Measurements from ENCODE around the gene NKPD1. TPM values are rescaled to one million over a fixed set of nuclear protein-coding genes. Genes with fewer than 3 reads are reported as not detected.

Gene NKPD1, protein sequence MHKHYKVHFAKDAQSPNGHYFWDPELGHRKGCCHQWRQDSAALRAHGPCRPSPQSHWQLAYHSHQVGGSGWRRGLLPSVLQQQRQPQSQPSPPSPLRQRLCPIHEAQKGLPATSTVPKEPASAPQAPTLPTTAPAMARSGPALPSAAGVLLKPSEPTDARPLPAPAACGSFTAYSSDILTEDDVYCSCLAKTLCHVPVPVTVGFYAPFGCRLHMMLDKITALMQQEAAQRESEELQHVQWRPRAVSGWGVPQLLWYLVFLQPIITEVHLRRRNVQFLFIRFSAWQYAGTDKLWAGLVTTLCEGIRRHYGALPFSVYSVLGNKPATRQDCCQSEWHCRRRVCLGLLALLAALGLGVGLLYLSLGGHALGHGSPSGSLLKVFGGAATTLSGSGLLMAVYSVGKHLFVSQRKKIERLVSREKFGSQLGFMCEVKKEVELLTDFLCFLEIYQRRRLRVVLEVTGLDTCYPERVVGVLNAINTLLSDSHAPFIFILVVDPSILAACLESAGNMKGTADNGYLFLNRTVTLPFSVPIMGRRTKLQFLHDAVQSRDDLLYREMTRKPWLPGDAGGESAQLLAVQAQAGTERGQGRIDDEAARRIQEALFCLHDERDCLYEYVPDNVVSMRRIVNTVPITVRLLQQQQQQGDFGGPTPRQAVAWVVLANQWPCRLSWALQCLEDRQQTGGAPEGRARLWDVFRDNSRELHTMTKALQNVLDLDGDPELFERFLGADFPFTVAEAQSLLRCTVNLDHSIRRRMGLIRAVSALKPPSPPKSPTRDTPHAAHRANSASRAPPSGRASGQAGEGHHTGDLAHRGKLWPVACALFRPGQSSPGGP
- polyA plus RNA-seq (2012; ENCODE audit: insufficient read depth, insufficient read length), result not detected

DNA sequence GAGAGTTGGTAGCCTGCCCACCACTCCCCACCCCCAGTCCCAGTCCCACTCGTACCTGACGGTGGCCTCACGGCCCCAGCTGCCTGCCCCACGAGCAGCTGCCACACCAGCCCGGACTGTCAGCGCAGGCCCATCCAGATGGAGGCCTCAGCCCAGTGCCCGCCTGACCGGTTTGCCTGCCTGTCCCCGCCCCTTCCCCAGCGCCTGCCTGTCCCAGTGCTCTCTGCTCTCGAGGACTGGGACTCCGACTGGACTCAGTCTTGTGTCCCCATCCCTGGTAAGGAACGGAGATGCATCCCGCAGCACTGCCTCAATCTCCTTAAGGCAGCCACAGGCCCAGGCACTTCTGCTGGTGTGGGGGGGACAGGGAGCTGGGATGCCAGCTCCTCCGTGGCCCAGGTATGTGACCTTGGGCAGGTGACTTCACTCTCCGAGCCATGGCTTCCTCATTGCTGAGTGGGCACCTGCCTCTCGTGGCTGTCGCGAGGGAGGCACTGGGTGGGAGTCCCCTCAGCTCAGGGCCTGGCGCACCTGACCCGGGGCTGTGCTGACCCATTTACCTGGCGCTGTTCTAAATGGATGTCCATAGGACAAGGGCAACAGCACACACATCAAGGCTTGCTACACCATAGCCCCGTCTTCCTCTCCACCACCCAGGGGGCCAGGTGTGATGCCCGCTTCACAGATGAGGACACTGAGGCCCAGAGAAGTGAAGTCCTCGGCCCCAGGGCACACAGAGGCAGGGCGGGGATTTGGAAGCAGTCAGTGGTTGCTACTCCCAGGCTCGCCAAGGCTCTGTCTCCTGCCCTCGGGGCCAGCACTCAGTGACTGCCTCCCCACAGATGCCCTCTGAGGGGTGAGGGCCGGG is at the start of gene NKPD1:
Gene NKPD1, minus strand, starts transcription at position 113 of the 868 bp plus-strand sequence. CDS start 832 bp downstream, outside the sequence.
- no peak within 1 kb of the TSS for H3K4me3 ChIP-seq (ENCODE audit: low read length)
- no peak for DNase-seq (ENCODE audit: low read depth, low spot score)

DNA sequence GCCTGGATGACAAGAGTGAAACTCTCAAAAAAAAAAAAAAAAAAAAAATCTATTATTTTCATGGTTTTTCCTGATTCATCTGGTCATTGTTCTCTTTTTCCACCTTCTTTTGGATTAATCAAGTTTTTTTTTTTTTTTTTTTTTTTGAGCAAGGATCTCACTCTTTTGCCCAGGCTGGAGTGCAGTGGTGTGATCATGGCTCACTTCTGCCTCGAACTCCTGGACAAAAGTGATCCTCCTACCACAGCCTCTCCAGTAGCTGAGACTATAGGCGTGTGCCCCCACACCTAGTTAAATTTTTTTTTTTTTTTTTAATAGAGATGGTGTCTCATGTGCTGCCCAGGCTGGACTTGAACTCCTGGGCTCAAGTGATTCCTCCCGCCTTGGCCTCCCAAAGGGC is 45.5 kb upstream of the NKPD1 start:
- no peak for DNase-seq (ENCODE audit: low read depth, low spot score)
- H3K4me3 ChIP-seq (ENCODE audit: low read length), result no peak overlapping the region

DNA sequence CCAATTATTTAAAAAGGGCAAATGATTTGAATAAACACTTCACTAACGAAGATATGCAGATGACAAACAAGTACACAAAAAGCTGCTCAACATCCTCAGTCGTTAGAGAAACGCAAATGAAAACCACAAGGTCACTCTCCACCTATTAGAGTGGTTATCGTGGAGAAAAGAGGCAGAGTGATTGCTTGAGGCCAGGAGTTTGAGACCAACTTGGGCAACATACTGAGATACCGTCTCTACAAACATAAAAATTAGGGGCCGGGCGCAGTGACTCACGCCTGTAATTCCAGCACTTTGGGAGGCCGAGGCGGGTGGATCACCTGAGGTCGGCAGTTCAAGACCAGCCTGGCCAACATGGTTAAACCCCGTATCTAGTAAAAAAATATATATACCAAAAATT is 45.0 kb upstream of the NKPD1 start:
- no peak overlapping the region for H3K4me3 ChIP-seq (ENCODE audit: low read length)
- no peak for DNase-seq (ENCODE audit: low read depth, low spot score)

DNA sequence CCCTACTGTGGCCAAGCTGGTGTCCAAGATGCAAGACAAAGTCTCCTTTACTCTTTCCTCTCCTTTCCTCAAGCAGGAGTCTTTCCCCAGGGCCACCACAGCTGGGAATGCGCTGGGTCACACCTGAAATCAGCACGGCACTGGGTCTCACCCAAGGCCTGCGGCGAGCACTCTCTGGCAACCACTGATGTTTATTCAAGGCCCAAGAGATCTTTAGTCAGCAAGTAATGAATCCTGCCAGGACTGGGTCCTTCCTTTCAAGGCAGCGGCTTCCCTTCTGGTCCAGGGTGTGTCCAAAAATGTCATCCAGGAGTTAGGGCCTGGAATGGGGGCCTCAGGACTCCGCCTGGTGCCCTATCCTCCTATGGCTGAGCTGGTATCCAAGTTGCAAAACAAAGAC is 41.9 kb upstream of the NKPD1 start:
- H3K4me3 ChIP-seq (ENCODE audit: low read length), result no peak overlapping the region

DNA sequence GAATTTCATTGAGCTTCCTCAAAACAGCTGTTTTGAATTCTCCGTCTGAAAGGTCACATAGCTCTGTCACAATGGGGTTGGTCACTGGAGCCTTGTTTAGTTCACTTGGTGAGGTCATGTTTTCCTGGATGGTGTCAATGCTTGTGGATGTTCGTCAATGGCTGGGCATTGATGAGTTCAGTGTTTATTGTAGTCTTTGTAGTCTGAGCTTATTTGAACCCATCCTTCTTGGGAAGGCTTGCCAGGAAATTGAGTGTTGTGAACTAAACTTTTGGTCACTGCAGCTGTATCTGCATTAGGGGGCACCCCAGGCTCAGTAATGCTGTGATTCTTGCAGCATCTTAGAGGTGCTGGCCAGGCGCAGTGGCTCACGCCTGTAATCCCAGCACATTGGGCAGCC is 39.8 kb upstream of the NKPD1 start:
- no peak overlapping the region for H3K4me3 ChIP-seq (ENCODE audit: low read length)
- DNase-seq (ENCODE audit: low read depth, low spot score), result peak; percentile 5

More for the DNA sequence above, 41.9 kb upstream of the NKPD1 start:
- DNase-seq (ENCODE audit: low read depth, low spot score), result no peak

DNA sequence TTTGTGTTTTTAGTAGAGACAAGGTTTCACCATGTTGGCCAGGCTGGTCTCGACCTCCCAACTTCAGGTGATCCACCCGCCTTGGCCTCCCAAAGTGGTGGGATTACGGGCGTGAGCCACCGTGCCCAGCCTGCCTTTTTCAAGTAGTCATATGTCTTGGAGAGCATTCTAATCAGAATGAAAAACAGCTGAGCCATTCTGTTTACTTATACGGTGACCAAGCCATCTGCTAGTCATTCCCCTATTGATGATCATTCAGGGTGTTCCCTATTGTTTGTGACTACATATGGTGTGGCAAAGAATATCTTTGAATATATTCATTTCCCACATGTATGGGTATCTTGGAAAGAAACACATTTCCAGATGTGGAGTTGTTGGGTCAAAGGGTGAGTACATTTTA is 35.0 kb upstream of the NKPD1 start:
- DNase-seq (ENCODE audit: low read depth, low spot score), result no peak
- no peak overlapping the region for H3K4me3 ChIP-seq (ENCODE audit: low read length)

DNA sequence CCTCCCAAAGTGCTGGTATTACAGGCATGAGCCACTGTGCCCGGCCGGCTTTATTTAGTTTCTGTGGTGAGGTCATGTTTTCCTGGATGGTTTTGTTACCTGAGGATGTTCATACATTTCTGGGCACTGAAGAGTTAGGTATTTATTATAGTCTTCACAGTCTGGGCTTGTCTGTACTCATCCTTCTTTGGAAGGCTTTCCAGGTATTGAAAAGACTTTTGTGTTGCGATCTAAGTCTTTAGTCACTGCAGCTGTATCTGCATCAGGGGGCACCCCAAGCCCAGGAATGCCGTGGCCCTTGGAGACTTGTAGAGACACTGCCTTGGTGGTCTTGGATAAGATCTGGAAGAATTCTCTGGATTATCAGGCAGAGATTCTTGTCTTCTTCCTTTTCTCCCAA is 30.6 kb upstream of the NKPD1 start:
- no peak overlapping the region for H3K4me3 ChIP-seq (ENCODE audit: low read length)
- no peak for DNase-seq (ENCODE audit: low read depth, low spot score)

DNA sequence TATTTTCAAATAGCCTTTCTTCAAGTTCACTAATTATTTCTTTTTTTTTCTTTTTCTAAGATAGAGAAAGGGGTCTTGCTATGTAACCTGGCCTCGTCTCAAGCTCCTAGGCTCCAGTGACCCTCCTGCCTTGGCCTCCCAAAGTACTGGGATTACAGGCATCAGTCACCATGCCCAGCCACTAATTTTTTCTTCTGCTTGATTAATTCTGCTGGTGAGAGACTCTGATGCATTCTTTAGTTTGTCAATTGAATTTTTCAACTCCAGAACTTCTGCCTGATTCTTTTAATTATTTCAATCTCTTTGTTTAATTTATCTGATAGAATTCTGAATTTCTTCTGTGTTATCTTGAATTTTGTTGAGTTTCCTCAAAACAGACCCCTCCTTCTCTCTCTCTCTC is 29.2 kb upstream of the NKPD1 start:
- DNase-seq (ENCODE audit: low read depth, low spot score), result no peak
- no peak overlapping the region for H3K4me3 ChIP-seq (ENCODE audit: low read length)

DNA sequence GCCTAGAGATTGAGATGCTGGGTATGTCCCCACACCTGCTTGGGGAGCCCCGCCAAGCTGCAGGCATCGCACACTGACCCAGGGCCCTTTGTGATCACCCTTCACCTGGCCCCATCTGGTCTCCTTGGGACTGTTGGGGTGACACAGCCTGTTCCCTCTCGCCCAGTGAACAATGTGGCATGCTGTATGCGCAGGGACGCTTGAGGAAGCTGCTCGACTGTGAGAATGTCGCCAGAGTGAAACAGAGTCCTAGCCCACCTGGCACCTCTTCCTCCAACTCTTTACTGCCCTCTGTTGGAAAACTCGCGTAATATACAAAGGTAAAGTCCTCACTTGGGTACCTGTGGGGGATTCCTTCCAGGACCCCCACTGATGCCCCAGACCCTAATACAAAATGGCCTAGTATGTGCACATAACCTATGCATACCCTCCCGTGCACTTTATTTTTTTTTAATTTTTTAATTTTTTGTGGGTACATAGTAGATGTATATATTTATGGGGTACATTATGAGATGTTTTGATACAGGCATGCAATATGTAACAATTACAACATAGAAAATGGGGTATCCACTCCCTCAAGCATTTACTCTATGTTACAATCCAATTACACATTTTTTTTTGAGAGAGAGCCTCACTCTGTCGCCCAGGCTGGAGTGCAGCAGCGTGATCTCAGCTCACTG is 26.8 kb upstream of the NKPD1 start:
- peak; percentile 50 for DNase-seq (ENCODE audit: low read depth, low spot score)
- no peak overlapping the region for H3K4me3 ChIP-seq (ENCODE audit: low read length)

DNA sequence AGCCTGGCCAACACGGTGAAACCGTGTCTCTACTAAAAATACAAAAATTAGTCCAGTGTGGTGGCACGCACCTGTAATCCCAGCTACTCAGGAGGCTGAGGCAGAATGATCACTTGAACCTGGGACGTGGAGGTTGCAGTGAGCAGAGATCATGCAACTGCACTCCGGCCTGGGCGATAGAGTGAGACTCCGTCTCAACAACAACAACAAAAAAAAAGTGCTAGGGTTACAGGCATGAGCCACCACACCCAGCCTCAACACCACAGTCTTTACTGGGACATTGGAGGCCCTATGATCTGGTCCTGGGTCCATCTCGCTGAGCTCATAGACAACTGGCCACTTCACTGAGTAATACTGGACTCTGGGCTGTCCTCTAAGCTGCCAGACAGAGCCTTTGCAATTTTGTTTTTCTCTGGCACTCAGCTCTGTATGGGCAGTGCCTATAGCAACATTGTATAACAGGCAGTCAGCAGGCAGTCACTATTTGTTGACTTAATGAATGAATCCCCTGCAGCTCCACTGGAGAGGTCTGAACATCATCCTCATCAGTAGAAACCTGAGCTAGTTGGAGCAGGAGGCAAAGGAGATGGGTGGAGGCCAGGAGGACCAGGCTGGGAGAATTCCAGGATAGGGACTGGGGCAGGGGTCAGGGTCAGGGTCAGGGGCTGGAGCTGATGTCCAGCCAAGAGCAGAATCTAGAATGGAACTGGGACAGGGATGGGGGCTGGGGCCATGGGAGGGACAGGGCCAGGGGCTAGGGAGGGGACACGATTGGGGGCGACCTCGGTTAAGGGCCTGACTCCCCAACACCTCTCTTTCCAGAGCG is 25.9 kb upstream of the NKPD1 start:
- H3K4me3 ChIP-seq (ENCODE audit: low read length), result no peak overlapping the region
- no peak for DNase-seq (ENCODE audit: low read depth, low spot score)

DNA sequence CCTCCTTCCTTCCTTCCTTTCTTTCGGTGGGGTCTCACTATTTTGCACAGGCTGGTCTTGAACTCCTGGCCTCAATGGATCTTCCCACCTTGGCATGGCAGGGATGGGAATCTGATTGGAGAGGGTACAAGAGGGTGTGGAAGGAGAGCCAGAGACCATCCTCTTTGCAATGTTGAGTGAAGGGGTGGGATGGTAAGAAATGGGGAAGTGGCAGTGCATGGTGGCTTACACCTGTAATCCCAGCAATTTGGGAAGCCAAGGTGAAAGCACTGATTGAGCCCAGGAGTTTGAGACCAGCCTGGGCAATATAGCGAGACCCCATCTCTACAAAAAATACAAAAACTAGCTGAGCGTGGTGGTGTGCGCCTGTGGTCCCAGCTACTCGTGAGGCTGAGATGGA is 23.3 kb upstream of the NKPD1 start:
- DNase-seq (ENCODE audit: low read depth, low spot score), result no peak

DNA sequence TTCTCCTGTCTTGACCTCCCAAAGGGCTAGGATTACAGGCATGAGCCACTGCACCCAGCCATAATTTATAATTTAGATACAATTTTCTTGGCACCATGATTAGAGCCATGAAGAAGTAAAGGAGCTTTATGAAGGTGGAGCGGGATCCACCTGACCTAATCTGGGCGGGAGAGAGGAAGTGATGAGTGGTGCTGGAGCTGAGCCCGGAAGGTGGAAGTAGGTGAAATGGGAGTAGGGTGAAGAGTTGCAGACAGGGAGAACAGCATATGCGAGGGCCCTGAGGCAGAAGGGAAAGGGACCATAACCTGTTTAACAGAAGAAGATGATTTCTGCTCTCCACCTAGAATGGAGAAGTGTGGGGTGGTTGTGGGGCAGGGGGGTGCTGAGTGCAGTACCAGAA is 22.0 kb upstream of the NKPD1 start:
- no peak overlapping the region for H3K4me3 ChIP-seq (ENCODE audit: low read length)
- DNase-seq (ENCODE audit: low read depth, low spot score), result no peak

More for the DNA sequence above, 23.3 kb upstream of the NKPD1 start:
- H3K4me3 ChIP-seq (ENCODE audit: low read length), result no peak overlapping the region

DNA sequence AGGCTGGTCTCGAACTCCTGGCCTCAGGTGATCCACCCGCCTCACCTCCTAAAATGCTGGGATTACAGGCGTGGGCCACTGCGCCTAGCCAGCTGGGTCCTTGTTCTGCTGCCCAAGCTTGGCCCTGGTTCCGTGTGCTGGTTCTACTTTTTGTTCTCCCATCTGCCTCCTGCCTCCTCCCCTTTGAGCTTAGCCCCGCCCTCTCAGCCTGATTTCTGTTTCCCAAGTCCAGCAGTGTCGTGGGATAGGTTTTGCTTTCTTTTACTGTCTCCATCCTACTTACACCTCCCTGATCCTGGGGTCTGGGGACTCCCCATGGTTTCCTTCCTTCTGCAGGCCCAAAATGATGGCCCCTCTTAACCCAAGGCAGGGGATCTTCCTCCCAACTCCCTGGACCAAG is 20.2 kb upstream of the NKPD1 start:
- DNase-seq (ENCODE audit: low read depth, low spot score), result no peak
- no peak overlapping the region for H3K4me3 ChIP-seq (ENCODE audit: low read length)

DNA sequence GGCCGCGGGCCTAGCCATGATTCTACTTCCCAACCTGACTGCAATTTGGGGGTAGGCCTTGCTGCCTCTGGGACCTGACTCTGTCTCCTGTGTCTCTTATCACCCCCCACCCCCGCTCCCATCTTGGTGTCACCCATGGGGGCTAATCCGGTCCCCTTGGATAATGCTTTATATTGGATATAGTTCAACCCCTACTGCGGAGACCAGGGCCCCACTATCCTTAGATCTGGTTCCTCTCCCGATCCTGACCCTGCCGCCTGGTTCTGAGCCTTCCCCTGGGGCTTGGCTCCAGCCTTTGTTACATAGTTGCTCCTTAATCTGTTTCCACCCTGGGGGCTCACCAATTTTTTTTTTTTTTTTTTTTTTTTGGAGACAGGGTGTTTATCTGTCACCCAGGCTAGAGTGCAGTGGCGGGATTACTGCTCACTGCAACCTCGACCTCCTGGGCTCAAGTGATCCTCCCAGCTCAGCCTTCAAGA is 19.1 kb upstream of the NKPD1 start:
- DNase-seq (ENCODE audit: low read depth, low spot score), result no peak
- H3K4me3 ChIP-seq (ENCODE audit: low read length), result no peak overlapping the region

DNA sequence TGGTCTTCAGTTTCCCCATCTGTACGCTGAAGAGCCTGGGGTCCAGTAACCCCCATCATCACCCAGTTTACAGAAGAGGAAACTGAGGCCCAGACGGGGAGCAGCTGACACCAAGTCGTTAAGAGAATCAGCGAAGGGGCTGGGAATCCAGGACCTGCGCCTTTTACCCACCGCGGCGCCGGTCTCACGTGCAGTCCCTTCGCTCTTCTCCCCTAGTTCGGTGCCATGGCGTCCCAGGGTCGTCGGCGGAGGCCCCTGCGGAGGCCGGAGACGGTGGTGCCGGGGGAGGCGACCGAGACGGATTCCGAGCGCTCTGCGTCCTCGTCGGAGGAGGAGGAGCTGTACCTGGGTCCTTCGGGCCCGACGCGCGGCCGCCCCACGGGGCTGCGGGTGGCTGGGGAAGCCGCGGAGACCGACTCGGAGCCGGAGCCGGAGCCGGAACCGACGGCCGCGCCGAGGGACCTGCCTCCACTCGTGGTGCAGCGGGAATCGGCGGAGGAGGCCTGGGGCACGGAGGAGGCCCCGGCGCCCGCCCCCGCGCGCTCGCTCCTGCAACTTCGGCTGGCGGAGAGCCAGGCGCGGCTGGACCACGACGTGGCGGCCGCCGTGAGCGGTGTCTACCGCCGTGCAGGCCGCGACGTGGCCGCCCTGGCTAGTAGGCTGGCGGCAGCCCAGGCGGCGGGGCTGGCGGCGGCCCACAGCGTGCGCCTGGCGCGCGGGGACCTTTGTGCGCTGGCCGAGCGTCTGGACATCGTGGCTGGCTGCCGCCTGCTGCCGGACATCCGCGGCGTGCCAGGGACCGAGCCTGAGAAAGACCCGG is 18.5 kb upstream of the NKPD1 start:
- H3K4me3 ChIP-seq (ENCODE audit: low read length), result peak overlapping the region; percentile 97
- no peak for DNase-seq (ENCODE audit: low read depth, low spot score)

DNA sequence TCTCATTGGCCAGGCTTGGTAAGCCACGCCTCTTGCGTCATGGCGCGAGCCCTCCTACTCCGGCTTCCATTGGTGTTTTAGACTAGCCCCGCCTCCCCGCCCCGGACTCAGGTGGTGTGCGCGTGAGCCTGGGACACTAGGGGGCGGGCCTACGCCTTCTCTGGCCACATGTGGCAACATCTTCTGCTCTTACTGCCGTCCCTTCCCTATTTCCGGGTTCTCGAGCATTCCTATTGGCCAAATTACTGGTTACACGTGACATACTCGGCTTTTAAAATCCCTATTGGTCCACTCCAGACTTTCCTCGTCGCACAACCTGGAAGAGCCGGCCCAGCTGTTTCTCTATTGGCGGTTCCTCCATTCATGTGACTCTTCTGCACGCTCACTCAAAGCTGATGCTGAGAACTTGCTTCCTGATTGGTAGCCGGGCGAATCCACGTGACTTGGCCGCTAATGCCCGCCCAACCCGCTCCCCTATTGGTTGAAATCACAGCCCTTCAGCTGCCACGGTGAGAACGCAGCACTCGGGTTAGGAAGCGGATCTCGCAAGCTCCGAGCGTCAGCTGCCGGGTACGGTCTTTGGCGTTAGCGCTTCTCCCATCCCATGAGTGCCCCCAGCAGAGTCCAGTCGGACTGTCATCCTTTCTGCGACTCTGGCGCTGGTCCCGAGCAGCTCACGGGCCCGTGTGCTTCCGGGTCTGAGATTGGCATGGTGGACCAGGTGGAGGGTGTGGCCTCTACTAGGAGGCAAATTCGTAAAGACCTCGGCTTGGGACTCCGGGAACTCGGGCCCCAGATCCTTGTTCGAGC is 17.7 kb upstream of the NKPD1 start, which contains the start of gene BLOC1S3:
Gene BLOC1S3, plus strand, starts transcription at position 523 of the 810 bp plus-strand sequence. CDS start 513 bp downstream, outside the sequence.
- DNase-seq (ENCODE audit: low read depth, low spot score), result peak; percentile 100

More for the DNA sequence above, 17.7 kb upstream of the NKPD1 start, which contains the start of gene BLOC1S3:
- H3K4me3 ChIP-seq (ENCODE audit: low read length), result peak within 1 kb of the TSS; percentile 97
